NCI-H2196 treated with DMSO at 0.1 percent for 48 hours (cell line): ENCODE results near the gene GH2.
A peak's percentile ranks its signal among the peaks of the same experiment; 100 is the strongest.
"Not testable (repeated sequence)": the region's sequence is repeated elsewhere in the genome, so short reads cannot be mapped to it uniquely, and the experiment has no call there.

ENCODE experiments used
- DNase-seq: peaks from one replicate; lab custom pipeline; 2025; ENCODE audit not compliant: unreplicated experiment; lab: John Stamatoyannopoulos, UW

The GH2 gene

GRCh38 chr17:63881935-63882601 is at the start of gene GH2:
GH2 (minus strand) TSS chr17:63881944; CDS start chr17:63881801, 143 bp downstream.
- DNase-seq, result peak; percentile 17

- DNase-seq, result no peak
Observed at GRCh38 chr17:63930951-63931575, 49.3 kb upstream of the GH2 start.

GRCh38 chr17:63929860-63930766 is 48.4 kb upstream of the GH2 start:
- no peak for DNase-seq

- DNase-seq, result no peak
Observed at GRCh38 chr17:63928966-63929695, 47.4 kb upstream of the GH2 start.

GRCh38 chr17:63928172-63928666 is 46.5 kb upstream of the GH2 start:
- no peak for DNase-seq

- DNase-seq, result no peak
Observed at GRCh38 chr17:63927464-63928171, 45.9 kb upstream of the GH2 start.

GRCh38 chr17:63926164-63926563 is 44.4 kb upstream of the GH2 start:
- DNase-seq, result no peak

GRCh38 chr17:63925615-63926014 is 43.9 kb upstream of the GH2 start:
- DNase-seq, result no peak

- not testable (repeated sequence) for DNase-seq
Observed at GRCh38 chr17:63922402-63922801, 40.7 kb upstream of the GH2 start.

GRCh38 chr17:63920779-63921178 is 39.0 kb upstream of the GH2 start:
- not testable (repeated sequence) for DNase-seq

GRCh38 chr17:63920050-63920449 is 38.3 kb upstream of the GH2 start:
- not testable (repeated sequence) for DNase-seq

GRCh38 chr17:63919311-63919723 is 37.6 kb upstream of the GH2 start:
- peak; percentile 17 for DNase-seq

GRCh38 chr17:63918789-63919305 is 37.1 kb upstream of the GH2 start, which contains the start of gene GH1:
GH1 (minus strand) TSS chr17:63918839; CDS start chr17:63918776, 63 bp downstream.
- not testable (repeated sequence) for DNase-seq

GRCh38 chr17:63918305-63918704 is 36.6 kb upstream of the GH2 start:
- no peak for DNase-seq

- DNase-seq, result no peak
Observed at GRCh38 chr17:63917646-63918045, 35.9 kb upstream of the GH2 start.

GRCh38 chr17:63917206-63917605 is 35.5 kb upstream of the GH2 start:
- DNase-seq, result not testable (repeated sequence)

- no peak for DNase-seq
Observed at GRCh38 chr17:63916566-63917185, 34.9 kb upstream of the GH2 start.

- not testable (repeated sequence) for DNase-seq
Observed at GRCh38 chr17:63915753-63916152, 34.0 kb upstream of the GH2 start.

GRCh38 chr17:63914471-63914870 is 32.7 kb upstream of the GH2 start:
- DNase-seq, result no peak
